Measurements from ENCODE around the gene TMEM52. TPM values are rescaled to one million over a fixed set of nuclear protein-coding genes. Genes with fewer than 3 reads are reported as not detected.

TMEM52 gene
- total and polyA plus RNA-seq, 2 of the 8 experiments (the other 6 are each of a cell fraction or from before 2014, with no cell fraction given) = 14.6 to 30.2 TPM

DNA sequence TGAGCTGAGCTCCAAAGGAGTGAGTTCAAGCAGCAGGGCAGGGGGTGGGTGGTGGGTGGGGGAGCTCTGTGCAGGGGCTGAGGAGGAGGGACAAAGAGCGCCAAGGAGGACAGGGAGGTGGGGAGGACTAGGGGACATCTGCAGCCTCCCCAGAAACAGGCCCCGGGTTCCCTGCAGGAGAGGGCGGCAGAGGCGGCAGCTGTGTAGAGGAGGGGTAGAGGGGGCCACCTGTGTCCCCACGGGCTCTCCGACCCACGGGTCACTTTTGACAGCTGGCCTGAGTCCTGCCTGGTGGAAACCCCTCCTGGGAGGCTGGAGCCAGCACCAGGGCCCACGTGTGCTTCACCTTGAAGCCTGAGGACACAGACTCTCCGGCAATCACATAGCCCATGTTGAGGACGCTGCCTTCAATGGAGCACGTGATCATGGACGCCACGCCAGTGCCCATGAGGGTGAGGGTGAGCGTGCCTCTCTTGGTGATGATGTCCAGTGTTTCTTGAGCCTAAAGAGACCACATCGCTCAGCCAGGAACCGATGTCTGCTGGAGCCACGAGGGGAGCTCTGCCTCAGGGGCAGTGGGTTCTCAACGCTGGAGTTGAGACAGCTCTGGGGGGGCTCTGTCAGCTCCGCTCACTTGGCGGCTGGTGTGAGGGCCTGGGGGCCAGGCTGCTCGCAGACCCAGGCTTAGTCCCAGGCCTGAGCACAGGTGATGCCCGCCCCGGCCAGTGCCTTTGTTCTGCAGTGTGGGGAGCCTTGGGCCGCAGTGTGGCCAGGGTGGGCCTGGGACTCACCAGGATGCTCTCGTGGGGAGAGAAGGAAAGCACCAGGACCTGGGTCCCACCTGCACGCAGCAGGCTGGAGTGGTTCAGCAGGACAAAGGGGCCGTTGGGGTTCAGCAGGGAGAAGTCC is 6.6 kb upstream of the TMEM52 start (continued):
- TF ChIP-seq USF2 (IDR thresholded peaks at IDR 0.05; ENCODE audit: low read length) (no peak), TBP (IDR thresholded peaks at IDR 0.05; ENCODE audit: low read depth, low read length) (no peak)

Measured in H1 (cell line).